Chondrocyte (in vitro differentiated cells): Measurements from ENCODE around the gene PAX5. TPM values are rescaled to one million over a fixed set of nuclear protein-coding genes. Genes with fewer than 3 reads are reported as not detected.
A peak's percentile ranks its signal among the peaks of the same experiment; 100 is the strongest.

ENCODE experiments used
- DNase-seq: peaks from one replicate; pipeline ENCODE4 v3.0.0; 2021; ENCODE audit warnings: mixed read lengths, low spot score
- H3K27ac Mint-ChIP-seq: one replicate; pipeline ENCODE4 v1.8.0; 2021; ENCODE audit warnings: mild to moderate bottlenecking, moderate library complexity, mixed read lengths; ENCODE audit not compliant: unreplicated experiment
- H3K27me3 Mint-ChIP-seq: 2 replicates; pipeline ENCODE4 v1.8.0; 2021; ENCODE audit warnings: low read depth, mixed read lengths
- H3K36me3 Mint-ChIP-seq: 2 replicates; pipeline ENCODE4 v1.8.0; 2021; ENCODE audit warnings: low read depth, mixed read lengths
- H3K4me1 Mint-ChIP-seq: 2 replicates; pipeline ENCODE4 v1.8.0; 2021; ENCODE audit warnings: low read depth, mild to moderate bottlenecking, mixed read lengths
- H3K4me3 Mint-ChIP-seq: one replicate; pipeline ENCODE4 v1.8.0; 2021; ENCODE audit warnings: mild to moderate bottlenecking, moderate library complexity, mixed read lengths; ENCODE audit not compliant: unreplicated experiment
- H3K9me3 Mint-ChIP-seq: 2 replicates; pipeline ENCODE4 v1.8.0; 2021; ENCODE audit warnings: low read depth, mixed read lengths
- total RNA-seq: library from RNA; stranded (reverse); gene quantifications from 3 replicates; pipeline ENCODE4 v1.2.1, GENCODE V29; 2021
- TF ChIP-seq, protein P1 (sequence below): fragments of 200-600 bp; sonication (generic); IDR thresholded peaks from 2 replicates; pipeline ENCODE4 v1.5.0; 2021; ENCODE audit warnings: antibody characterized with exemption, mild to moderate bottlenecking, moderate library complexity

PAX5 gene
- total RNA-seq, 1 donor from 2014 or later: not detected

DNA sequence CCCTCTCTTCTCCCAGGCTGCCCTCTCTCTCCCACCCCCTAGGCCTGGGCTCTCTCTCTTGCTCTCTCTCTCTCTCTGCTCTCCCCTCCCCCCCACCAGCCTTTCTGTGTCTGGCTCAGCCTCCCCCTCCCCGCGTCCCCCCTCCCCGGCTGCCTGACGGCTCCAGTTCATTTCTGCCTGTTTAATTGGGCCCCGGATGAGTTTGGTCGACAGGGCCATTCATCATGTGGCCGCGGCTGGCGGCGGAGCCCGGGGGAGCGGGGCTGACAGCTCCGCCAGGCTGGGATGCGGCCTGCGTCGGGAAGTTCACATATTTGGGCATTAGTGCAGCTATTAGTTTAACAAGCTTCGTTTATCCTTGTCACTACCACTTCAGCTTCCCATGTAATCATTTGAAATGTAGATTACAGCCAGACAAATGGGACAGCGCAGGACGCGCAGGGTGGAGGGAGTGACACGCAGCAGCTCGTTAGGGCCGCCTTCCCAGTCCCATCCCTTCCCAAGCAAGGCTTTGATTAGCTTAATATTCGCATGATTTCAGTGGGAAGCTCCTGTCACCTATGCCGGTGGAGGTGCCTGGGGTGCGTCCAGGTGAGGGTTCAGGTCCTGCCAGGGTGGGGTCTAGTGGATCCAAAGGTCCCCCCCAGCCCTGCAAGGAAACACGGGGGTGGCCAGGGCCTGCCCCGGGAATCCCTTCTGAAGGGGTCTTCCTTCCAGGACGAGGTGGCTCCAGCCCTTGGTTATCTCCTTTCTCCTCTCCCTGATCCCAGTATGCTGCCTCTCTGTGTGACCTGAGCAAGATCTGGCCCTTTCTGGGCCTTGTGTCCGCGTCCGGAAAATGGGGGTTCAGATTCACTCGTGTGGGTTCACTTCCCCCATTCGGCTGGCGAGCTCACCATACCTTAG lies 214.8 kb downstream of the PAX5 start:
- Mint-ChIP-seq H3K27ac (no peak overlapping the region), H3K27me3 (peaks cover 57% of the 10 kb centered on the region), H3K9me3 (no peaks in the 10 kb centered on the region), H3K4me1 (no peaks in the 10 kb centered on the region), H3K36me3 (no peaks in the 10 kb centered on the region), H3K4me3 (no peak overlapping the region)
- TF ChIP-seq, protein P1, sequence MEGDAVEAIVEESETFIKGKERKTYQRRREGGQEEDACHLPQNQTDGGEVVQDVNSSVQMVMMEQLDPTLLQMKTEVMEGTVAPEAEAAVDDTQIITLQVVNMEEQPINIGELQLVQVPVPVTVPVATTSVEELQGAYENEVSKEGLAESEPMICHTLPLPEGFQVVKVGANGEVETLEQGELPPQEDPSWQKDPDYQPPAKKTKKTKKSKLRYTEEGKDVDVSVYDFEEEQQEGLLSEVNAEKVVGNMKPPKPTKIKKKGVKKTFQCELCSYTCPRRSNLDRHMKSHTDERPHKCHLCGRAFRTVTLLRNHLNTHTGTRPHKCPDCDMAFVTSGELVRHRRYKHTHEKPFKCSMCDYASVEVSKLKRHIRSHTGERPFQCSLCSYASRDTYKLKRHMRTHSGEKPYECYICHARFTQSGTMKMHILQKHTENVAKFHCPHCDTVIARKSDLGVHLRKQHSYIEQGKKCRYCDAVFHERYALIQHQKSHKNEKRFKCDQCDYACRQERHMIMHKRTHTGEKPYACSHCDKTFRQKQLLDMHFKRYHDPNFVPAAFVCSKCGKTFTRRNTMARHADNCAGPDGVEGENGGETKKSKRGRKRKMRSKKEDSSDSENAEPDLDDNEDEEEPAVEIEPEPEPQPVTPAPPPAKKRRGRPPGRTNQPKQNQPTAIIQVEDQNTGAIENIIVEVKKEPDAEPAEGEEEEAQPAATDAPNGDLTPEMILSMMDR: no peak
- peak; percentile 55 for DNase-seq

DNA sequence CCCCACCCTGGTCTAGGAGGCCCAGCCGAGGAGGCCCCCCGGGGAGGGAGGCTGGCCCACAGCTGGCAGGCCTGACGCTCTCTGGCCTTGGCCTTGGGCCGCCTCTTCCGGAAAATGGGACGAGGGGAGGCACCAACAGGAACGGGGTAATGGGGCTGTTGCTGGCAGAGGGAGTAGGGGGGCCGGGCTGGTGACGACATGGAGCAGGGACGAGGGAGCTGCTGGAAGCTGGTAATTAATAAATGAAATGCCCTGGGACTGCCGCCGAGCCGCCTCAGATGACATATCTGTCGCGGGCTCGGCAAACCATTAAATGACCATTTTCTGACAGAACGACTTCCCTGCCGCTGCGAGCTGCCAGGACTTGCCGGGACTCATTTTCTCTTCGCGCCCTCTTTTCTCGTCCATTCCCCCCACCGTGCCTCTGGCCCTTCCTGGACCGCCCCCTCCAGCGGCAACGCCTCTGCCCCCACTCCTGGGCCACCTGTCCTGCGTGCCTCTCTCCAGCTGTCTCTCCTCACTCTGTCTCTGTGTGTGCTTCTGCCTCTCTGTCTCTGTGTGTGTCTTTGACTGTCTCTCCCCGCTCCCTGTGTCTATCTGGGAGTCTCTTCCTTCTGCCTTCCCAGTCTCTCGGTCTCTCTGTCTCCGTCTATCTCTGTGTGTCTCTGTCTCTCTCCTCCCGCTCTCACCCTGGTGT lies 215.7 kb downstream of the PAX5 start:
- peak; percentile 72 for DNase-seq
- Mint-ChIP-seq H3K27ac (no peak overlapping the region), H3K36me3 (no peaks in the 10 kb centered on the region), H3K9me3 (no peaks in the 10 kb centered on the region), H3K4me3 (no peak overlapping the region), H3K4me1 (no peaks in the 10 kb centered on the region), H3K27me3 (peaks cover 53% of the 10 kb centered on the region)
- TF ChIP-seq, protein P1: no peak

DNA sequence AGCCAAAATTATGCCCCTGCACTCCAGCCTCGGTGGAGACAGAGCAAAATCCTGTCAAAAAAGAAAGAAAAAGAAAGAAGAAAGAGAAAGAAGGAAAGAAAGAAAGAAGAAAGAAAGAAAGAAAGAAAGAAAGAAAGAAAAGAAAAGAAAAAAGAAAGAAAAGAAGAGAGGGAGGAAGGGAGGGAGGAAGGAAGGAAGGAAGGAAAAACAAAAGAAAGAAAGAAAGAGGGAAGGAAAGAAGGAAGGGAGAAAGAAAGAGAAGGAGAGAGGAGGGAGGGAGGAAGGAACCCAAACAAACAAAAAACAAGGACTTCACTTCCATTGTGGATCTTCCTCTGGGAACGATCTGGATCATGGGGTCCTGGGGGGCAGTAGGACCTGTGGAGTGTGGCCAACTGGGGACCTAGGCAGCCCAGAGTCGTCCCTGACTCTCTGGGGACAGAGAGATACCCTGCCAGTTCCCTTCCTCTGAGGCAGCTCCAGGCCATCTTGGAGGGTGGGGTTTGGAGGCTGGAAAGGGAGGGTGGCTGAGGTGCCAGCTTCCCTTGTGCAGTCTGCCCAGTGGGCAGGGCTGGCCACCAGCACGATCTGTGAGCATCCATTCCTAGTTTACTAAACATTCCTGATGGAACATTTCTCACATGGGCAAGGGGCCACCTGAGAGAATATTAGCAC lies 216.8 kb downstream of the PAX5 start:
- Mint-ChIP-seq H3K27me3 (peaks cover 50% of the 10 kb centered on the region), H3K27ac (no peak overlapping the region), H3K4me1 (no peaks in the 10 kb centered on the region), H3K9me3 (no peaks in the 10 kb centered on the region), H3K4me3 (no peak overlapping the region), H3K36me3 (no peaks in the 10 kb centered on the region)
- TF ChIP-seq, protein P1: no peak
- DNase-seq: peak; percentile 42

DNA sequence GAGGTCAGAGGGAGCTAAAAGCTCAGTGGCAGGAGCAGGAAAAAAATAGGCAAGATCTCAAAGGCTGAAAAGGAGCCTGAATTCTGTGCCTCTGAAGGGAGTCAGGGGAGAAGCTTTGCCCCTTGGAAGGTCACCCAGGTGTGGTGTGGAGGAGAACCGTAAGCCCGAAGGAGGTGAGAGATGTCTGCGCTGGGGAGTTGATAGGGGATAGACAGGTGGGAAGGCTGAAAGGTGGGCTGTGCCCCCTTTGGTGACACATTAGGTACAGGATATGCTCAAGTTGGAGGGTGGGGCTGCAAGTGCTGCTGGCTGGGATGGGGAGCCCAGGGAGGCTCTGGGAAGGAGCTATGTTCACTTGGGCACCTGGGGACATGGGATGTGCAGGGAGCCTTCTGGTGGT lies 217.7 kb downstream of the PAX5 start:
- Mint-ChIP-seq H3K4me3 (no peak overlapping the region), H3K36me3 (no peaks in the 10 kb centered on the region), H3K9me3 (no peaks in the 10 kb centered on the region), H3K27ac (no peak overlapping the region), H3K27me3 (peaks cover 48% of the 10 kb centered on the region), H3K4me1 (no peaks in the 10 kb centered on the region)
- peak; percentile 47 for DNase-seq
- TF ChIP-seq, protein P1: no peak
